CD1c-positive myeloid dendritic cell (primary cell): Measurements from ENCODE around the gene PPP1R13B.
A peak's percentile ranks its signal among the peaks of the same experiment; 100 is the strongest.

ENCODE experiments used
- DNase-seq: peaks from one replicate; pipeline ENCODE4 v3.0.0-alpha.2; 2016; ENCODE audit errors: extremely low spot score

The PPP1R13B gene

DNA sequence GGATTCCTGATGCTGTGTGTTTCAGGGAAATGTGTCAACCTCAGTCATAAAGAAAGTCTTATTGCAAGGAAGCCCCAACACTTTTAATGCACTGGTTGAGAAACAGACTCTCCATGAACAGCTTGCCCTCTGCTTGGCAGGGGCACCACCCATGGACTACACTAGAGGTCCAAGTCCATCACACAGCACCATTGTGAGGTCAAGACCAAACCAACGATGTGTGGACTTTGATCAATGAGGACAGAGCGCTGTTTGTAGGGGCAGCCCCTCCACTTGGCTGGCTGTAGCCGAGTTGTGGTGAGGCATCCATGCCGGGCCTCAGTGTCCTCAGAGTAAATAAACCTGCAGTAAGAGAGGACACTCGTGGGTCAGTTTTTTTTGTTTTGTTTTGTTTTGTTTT, 102.0 kb downstream of the PPP1R13B start:
- DNase-seq, result no peak

DNA sequence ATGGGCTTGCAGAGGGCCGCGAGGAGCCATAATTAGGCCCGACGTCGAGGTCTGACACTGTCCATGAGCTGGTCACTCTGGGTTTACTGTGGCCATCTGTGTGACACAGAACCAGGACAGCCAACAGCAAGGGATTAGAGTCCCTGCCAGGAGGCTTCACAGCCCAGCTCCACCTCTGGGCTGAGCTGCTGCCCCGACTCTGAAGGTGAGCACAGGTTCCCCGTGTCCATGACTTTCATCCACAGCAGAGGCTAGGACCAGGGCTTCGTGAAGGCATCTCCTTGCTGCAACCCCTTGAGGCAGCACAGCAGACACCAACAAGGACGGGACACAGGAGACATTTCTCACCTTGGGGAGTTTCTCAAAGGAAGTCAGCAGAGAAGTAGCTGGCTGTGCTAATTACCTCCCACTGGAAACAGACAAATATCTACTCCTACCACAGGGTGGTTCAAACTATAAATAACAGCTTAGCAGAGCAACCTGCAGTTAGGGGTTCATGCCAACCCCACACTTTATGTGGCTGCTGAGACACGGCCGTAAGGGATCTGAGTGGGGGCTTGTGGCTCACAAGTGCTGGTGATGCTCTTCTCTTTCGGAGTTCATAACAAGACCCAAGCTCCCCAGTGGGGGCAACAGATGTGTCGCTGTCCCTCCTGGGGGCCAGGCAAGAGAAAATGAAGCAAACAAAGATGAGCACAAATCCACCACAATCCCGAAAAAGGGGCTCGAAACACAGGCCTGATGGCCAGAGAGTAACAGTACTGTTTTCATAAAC, 102.6 kb downstream of the PPP1R13B start:
- DNase-seq, result no peak

DNA sequence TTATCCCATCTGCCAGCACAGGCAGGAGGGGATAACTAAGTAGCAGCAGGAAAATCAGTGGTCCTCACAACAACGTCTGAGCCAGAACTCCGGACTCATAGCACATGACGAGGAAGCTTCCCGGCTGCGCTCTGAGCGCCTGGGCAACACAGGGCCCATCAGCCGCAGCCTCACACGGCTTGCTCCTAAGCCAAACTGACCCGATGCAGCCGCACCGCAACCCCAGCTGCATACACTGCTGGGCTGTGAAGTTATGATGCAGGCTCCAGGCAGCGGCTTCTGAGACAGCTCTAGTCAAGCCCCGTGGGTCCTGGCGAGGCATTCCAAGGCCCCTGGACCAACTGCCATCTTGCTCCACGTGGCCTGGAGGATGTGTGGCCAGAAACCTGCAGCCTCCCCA, 103.7 kb downstream of the PPP1R13B start:
- no peak for DNase-seq

DNA sequence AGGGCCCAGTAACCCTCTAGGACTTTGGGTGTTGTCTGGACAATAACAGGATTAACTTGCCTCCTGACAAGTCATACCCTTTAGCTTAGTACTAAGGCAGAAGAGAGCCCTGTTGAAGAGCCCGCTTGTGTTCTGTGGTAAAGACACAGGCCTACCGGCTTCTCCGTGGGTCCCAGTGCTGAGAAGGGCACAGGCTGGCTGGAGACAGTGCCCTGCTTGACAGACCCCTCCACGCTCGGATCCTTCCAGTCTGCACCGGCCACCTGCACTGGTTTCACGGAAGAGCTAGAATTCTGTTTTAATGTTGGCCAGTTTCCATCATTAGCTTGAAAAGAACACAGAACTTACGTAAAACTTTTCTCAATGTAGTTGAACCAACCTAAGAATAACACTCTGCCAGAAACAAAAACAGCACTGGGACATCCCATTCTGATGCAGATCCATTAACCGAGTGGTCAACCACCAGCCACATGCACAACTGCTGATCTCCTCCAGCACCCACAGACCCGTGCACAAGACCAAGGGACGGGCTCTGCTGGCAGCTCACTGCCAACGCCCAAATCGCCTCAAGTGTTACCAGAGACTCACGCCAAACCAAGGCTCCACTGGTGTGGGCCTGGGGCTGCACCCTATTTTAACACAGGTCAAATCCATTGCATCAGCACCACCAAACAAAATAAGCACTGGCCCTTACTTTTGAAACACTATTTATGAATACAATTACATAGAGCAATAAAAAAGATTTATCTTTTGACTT, 104.7 kb downstream of the PPP1R13B start:
- DNase-seq, result no peak

GRCh38 chr14:103741876-103742275, 105.5 kb downstream of the PPP1R13B start:
- no peak for DNase-seq

GRCh38 chr14:103740991-103741689, 106.2 kb downstream of the PPP1R13B start:
- DNase-seq, result peak; percentile 38

DNA sequence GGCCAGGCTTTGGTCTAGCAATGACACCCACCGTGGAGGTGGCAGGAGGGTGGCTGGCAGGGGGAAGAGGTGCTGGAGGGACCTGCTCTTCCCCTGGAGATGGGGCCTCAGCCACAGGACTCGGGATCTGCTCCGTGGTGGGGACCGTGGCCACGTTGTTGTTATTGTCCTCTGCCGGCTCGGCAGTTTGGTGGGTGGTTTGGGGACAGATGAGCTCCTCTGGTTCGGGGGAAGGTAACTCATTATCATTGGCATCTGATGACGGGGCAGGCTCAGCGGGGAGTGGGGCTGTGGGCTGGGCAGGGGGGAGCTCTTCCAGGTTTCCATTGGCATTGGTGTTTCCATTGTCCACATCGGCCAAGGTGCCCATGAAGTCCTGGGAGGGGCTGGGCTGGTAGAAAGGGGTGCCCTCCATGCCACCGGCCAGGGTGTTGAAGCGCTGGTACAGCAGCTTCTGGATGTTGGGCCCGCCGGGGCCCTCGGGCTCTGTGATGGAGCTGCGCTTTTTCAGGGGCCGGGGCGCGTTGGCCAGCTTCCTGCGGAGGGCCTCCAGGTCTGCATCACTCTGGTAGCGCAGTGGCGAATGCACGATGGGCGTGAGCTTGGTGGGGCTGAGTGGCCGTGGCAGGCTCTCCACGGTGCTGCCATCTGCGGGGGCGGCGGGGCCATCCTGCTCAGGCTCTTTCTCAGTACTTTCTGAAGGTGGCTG, 107.4 kb downstream of the PPP1R13B start:
- DNase-seq, result no peak

DNA sequence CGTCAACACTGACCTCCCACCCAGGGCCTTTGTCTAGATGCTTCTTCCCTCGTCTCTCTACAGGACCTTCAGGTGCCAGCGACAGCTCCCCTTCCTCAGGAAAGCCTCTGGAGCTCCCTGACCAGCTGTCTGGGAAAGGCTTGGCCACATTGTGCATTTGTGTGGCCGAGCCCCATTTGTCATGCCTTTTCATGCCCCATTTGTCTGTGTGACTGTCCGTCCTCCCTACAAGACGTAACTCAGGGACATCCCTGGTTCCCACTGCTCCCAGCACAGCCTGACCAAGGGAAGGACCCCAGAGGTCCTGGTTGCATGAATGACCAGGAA, 107.9 kb downstream of the PPP1R13B start:
- no peak for DNase-seq

DNA sequence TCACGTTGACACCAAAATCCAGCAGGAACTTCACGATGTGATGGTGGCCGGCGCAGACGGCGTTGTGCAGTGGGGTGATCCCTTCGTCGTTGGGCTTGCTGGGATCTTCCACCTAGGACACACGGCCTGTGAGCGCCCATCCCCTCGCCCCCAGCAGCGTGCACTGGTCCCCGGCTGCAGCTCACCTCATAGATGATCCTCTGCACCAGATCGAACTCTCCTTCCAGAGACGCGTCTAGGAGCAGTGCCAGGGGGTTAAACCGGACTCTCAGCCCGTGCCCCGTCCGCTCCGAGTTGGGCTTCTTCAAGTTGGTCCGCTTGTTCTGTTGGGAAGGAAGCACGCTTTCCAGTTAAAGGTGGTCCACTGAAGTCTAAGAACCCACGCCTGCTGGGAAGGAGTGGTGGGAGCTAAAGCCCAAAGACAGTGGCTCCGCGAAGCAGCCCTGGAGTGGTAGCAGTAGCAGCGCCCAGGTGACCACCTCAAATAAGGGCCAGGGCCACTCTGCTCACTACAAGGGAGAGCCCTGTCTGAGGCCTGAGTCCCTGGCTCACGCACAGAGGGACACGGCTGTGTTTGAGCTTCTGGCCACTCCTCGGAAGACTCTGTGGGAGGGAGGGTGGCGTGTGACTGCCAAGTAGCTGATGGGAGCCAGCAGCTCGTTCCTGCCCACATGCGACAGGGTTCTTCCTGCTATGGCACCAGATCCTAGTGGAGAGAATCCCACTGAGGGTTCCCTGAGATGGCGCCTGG, 108.5 kb downstream of the PPP1R13B start:
- DNase-seq, result no peak

GRCh38 chr14:103738166-103738565, 109.2 kb downstream of the PPP1R13B start:
- DNase-seq, result no peak

DNA sequence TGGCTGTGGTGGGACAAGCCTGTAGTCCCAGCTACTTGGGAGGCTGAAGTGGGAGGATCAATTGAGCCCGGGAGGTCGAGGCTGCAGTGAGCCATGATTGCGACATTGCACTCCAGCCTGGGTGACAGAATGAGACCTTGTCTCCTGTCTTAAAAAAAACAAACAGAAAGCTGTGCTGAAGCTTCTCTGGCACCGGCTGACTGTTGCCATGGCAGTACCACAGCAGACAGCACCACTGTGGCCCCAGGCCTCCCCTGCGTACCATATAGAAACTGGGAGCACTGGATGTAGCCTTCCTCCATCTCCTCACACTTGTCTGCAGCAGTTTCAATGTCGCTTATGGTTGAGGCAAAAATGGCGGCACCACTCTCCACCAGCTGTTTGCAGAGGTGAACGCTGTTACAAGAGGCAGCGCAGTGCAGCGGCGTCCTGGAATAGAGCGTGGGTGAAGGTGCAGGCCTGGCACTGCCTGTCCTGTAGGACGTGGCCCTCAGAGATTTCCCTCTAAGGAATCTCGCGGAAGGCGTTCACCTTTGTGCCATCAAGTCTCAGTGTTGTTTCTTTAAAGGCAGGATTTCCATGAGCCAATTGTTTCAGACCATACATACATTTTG, 109.8 kb downstream of the PPP1R13B start:
- no peak for DNase-seq

GRCh38 chr14:103736546-103737431, 110.6 kb downstream of the PPP1R13B start:
- no peak for DNase-seq

DNA sequence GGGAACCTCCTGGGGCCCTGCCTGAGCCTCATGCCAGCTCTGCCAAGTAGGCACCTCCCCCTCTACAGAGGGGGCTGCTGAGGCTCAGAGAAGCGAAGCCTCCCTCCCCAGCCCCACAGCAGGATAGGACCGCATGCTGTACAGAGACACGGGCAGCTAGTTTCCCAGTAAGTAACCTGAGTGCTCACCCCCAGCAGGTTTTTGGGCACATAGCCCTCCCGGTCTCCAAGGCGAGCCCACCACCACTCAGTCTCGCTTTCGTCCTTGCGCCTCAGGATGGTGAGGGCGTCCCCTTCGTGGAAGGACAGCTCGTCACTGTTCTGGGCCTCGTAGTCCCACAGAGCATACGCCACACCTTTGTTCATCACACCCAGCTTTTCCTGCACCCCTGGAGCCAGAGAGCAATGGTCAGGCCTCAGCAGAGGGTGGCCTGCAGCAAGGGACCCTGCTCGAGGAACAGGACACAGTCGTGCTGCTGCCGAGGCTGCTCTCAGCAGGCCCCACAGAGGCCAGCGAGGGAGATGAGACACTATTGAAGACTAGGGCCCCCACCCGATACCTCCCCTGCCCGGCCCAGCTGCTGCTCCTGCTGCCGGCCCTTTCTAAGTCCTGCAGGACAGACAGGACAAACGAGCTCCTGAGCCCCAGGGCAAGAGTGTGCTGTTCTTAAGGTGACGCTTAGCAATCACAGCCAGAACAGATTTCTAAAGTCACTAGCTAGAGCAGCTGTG, 111.4 kb downstream of the PPP1R13B start:
- DNase-seq, result no peak

- no peak for DNase-seq
These were observed 111.9 kb downstream of the PPP1R13B start for GRCh38 chr14:103735439-103735814.

DNA sequence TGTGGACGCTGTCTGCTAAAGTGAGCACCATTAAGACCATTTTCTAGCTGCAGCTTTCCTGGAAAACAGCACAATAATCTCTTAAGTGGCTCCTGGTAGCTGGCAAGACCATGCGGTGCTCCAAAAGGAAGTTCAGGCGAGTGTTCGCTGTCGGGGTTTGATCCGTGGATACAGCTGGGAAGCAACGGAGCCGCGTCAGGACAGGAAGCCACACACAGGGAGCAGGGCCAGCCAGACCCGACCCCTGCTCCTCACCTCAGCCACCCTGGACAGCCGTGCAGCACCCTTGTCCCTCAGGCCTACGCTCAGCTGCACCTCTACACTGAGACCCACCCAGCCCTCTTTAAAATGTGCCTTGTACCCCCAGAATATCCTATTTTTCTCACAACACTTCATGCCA, 112.4 kb downstream of the PPP1R13B start:
- no peak for DNase-seq

DNA sequence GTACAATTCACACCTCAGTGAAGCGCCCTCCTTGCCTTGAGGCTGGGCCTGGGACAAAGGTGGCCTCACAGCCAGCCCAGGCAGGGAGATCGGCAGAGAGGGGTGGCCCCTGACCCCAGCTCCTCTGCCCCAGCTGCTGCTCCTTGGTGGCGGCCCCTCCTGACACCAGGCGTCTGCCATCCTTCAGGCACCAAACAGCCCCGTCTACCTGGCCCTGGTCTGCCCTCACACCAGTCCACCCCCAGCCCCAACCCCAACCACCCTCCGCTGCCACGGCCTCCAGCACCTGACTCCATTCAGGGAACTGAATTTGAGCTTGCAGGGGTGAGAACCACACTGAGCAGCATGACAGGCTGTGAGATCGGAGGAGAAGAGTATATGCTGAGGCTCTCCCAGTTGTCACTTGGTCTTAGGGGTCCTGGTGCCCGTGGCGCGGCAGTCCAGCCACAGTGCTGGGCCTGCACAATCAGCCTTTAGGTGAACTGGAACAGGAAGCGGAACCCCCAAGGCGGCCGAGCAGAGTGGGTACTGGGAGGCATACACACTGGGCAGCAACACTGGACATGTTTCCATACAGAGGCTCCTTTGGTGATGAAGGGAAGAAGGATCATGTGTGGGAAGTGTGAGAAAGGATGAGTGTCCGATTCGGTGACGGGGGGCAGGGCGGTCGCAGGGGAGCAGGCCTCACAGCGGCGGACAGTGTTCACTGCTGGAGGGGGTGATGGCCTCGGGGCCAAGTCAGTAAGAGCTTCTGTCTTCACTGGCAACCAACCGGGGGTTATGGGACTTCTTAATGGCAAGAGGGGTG, 113.1 kb downstream of the PPP1R13B start:
- DNase-seq, result no peak

DNA sequence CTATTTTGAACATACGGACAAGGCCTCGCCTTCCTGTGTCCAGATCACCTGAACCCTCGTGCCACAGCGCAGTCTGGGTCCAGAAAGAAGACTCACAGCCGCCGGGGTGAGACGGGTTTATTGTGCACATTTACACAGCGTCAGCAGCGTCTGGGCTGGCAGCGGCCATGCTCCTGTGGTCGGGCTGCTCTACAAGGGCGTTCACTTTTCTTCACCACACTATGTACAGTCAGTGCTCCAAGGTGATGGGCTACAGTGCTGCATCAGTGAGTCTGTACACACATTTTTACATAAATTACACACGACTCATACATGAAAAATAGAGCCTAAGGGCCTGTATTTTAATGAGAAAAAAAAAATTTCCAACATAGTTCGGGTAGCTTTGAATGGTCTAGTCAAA, 113.7 kb downstream of the PPP1R13B start:
- DNase-seq, result no peak

- DNase-seq, result no peak
These were observed 114.3 kb downstream of the PPP1R13B start for GRCh38 chr14:103732868-103733620.
